ENCODE data around the gene MCC.

GRCh38 chr5:113162208-113162607, 326.0 kb downstream of the MCC start:
- TF ChIP-seq ZNF274 (IDR thresholded peaks at IDR 0.05; ENCODE audit: low read depth, low read length) (no peak), SUZ12 (IDR thresholded peaks at IDR 0.05; ENCODE audit: extremely low read depth, insufficient read depth, insufficient read length) (no peak)
